ENCODE measurements around the gene NAALADL1.

NAALADL1 gene

GRCh38 chr11:65053827-65054508 lies 4.4 kb downstream of the NAALADL1 start:
- H3K4me3 ChIP-seq (ENCODE audit: low read length), result no peak overlapping the region
- TF ChIP-seq, protein P1, sequence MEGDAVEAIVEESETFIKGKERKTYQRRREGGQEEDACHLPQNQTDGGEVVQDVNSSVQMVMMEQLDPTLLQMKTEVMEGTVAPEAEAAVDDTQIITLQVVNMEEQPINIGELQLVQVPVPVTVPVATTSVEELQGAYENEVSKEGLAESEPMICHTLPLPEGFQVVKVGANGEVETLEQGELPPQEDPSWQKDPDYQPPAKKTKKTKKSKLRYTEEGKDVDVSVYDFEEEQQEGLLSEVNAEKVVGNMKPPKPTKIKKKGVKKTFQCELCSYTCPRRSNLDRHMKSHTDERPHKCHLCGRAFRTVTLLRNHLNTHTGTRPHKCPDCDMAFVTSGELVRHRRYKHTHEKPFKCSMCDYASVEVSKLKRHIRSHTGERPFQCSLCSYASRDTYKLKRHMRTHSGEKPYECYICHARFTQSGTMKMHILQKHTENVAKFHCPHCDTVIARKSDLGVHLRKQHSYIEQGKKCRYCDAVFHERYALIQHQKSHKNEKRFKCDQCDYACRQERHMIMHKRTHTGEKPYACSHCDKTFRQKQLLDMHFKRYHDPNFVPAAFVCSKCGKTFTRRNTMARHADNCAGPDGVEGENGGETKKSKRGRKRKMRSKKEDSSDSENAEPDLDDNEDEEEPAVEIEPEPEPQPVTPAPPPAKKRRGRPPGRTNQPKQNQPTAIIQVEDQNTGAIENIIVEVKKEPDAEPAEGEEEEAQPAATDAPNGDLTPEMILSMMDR (conservative IDR thresholded peaks at IDR 0.05; ENCODE audit: low read length), result no peak
- no peak for DNase-seq (ENCODE audit: low read depth)

GRCh38 chr11:65051398-65051858 lies 6.9 kb downstream of the NAALADL1 start:
- TF ChIP-seq, protein P1 (conservative IDR thresholded peaks at IDR 0.05; ENCODE audit: low read length), result no peak
- H3K4me3 ChIP-seq (ENCODE audit: low read length), result no peak overlapping the region
- no peak for DNase-seq (ENCODE audit: low read depth)

DNA sequence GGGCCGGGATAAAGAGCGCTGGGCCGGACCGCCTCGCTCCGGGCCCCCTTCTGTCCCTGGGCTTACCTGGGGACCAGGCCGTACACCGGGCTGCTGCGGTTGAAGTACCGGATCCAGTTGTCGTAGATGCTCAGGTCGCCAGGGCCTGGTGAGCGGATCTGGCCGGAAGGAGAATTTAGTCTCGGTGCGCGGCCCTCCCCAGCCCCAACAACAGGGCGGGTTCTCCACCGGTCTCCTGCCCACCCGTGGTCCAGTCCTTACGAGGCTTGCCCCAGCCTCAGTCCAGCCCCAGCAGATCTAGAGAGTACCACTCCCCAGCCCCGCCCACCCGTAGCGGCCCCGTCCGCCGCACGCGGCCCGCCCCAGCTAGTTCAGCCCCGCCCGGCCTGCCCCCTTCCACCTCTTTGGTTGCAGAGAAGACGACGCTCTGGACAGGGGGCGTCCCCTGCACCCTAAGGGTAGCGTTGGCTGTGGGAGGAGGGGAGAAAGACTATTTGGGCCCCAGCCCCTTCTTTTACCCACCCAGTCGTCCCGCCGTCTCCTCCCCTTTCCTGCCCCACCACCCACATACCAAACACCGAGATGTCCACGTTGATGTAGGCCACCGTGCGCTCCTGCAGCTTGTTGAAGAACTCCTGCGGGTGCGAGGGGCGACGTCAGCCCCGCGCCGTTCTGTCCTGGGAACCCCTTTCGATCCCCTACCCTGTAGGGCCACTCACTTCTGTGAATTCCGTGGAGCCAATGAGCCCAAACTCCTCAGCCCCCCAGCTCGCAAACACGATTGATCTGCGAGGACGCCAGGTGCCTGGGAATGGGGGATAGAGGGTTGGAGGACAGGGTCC lies 10.6 kb downstream of the NAALADL1 start:
- H3K4me3 ChIP-seq (ENCODE audit: low read length), result peak overlapping the region; percentile 63
- peak; percentile 22 for DNase-seq (ENCODE audit: low read depth)
- TF ChIP-seq, protein P1 (conservative IDR thresholded peaks at IDR 0.05; ENCODE audit: low read length), result no peak

- no peak overlapping the region for H3K4me3 ChIP-seq (ENCODE audit: low read length)
Measured at GRCh38 chr11:65045728-65046127, 12.6 kb downstream of the NAALADL1 start.

DNA sequence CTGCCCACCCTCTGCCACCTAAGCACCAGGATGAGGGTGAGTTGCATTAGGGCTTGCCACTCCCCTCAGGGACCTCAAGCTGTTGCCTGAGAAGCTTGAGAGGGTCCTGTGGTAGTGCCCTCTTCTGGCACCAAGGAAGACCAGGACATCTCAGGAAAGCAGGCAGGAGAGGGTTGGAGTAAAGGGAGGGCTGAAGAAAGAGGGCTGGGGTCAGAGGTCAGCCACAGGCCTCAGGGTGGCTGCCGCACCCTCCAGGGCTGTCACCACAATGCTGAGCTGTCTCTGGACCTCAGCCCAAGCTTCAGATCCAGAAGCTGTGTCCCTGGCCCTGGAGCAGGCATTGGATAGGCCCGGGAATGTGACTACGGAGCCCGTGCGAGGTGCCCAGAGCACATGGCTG lies 13.3 kb downstream of the NAALADL1 start:
- TF ChIP-seq, protein P1 (conservative IDR thresholded peaks at IDR 0.05; ENCODE audit: low read length), result no peak
- no peak for DNase-seq (ENCODE audit: low read depth)
- H3K4me3 ChIP-seq (ENCODE audit: low read length), result no peak overlapping the region

More at GRCh38 chr11:65045728-65046127, 12.6 kb downstream of the NAALADL1 start:
- TF ChIP-seq, protein P1 (conservative IDR thresholded peaks at IDR 0.05; ENCODE audit: low read length), result no peak
- no peak for DNase-seq (ENCODE audit: low read depth)

DNA sequence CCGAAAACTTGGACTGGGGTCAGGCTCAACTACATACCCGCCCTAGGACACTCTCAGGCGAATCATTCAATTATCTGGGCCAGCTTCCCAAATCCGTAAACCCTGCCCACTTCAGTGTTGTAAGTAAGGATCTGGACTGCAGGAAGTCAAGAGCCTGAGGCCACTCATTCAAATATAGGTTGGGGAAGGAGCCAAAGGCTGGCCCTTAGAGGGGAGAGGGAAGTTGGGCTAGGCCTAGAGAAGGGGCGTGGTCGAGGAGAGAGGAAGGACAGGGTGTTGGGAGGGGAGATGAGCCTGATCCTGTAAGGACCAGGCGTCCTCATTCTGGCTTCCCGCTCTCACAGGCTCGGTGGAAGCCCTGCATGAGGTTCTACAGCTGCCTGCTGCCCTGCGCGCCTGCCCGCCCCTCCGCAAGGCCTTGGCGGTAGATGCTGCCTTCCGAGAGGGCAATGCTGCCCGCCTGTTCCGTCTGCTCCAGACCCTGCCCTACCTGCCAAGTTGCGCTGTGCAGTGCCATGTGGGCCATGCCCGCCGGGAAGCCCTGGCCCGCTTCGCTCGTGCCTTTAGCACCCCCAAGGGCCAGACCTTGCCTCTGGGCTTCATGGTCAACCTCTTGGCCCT lies 14.4 kb downstream of the NAALADL1 start:
- H3K4me3 ChIP-seq (ENCODE audit: low read length), result no peak overlapping the region
- TF ChIP-seq, protein P1 (conservative IDR thresholded peaks at IDR 0.05; ENCODE audit: low read length), result no peak
- DNase-seq (ENCODE audit: low read depth), result peak; percentile 58
